ENCODE results near the gene SF3B2. TPM values are rescaled to one million over a fixed set of nuclear protein-coding genes. Genes with fewer than 3 reads are reported as not detected.

Gene SF3B2
- total RNA-seq, 1 experiment from 2014 or later: 237 TPM

DNA sequence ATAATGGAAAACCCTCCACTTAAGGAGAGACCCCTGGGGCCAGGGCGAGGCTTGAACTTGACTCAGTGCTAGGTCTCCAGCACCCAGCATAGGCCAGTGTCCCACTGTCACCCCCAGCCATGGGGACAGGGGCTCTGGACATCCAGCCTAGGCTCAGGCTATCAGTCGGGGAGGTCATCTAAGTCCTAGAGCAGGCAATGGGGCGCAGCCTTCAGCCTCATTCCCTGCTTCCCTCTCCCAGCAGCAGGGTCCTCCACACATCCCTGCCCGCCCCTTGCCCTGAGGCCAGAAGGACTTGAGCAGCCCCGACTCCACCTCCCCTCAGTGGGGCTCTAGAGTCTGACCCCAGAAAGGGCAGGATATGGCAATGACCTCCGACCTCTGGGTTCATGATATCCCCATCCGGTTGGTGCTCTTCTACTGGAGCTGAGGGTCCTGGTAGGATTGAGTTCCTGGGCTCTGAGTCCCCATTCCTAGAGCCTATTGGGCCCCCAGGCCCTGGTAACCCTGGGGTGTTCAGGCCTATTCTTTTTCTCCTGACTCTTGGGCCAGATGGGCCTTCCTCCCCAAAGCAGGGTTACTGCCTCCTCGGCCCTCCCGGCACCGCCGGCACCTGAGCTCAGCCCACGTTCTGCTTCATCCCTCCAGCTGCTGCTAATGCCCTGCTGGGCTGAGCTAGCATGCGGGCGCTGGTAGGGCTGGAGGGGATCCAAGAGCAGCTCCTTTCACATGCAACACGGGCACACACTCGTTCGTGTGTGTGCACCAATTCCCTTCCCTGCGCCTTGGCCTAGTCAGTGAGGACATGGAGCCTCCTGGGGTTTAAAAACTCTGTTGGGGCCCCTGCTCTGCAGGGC, 36.0 kb upstream of the SF3B2 start:
- H4K5ac ChIP-seq (ENCODE audit: insufficient read length, low read depth, low read length): no peak overlapping the region
- no peak overlapping the region for H2AFZ ChIP-seq (ENCODE audit: low read length)
- no peak overlapping the region for H3K4me2 ChIP-seq (ENCODE audit: insufficient read depth, insufficient read length, low read length)

More for the DNA sequence above, 36.0 kb upstream of the SF3B2 start:
- Mint-ChIP-seq H3K36me3 (ENCODE audit: insufficient read depth in 1 of 3, low read depth in 3 of 3) (no peaks in the 10 kb centered on the region; a peak in 1 of 7 replicates), H3K27me3 (ENCODE audit: low read depth) (peaks cover 5% of the 10 kb centered on the region), H3K4me1 (peaks cover 0 to 2% of the 10 kb centered on the region in 2 experiments; a peak in 1 of 4 replicates), H3K4me3 (no peak overlapping the region), H3K27ac (peak overlapping the region in 1 of 3 experiments; percentile 74; a peak in 2 of 7 replicates), H3K9me3 (no peaks in the 10 kb centered on the region)
- H3K23me2 ChIP-seq (ENCODE audit: insufficient read length, low read depth, low read length, poor library complexity, severe bottlenecking): peaks cover 8% of the 10 kb centered on the region
- no peak overlapping the region for H4K8ac ChIP-seq (replicated peaks; ENCODE audit: insufficient read length, low read depth, low read length)
- no peak overlapping the region for H3K27ac ChIP-seq (ENCODE audit: insufficient read length, low read depth, low read length)
- no peak overlapping the region for H2BK20ac ChIP-seq (ENCODE audit: low read depth, low read length, poor library complexity, severe bottlenecking)
- DNase-seq: no peak
- no peaks in the 10 kb centered on the region for H3K79me2 ChIP-seq (ENCODE audit: insufficient read depth, low read length)
- no CpG with 5 or more reads among the region's 18 CpGs for WGBS (ENCODE audit: extremely low coverage, insufficient read length, low lambda C conversion rate)
- H3K9me3 ChIP-seq (ENCODE audit: control insufficient read depth, low read depth, low read length): no peaks in the 10 kb centered on the region
- H3K56ac ChIP-seq (ENCODE audit: insufficient read length, low read depth, low read length): no peak overlapping the region
- no peak overlapping the region for H3K4ac ChIP-seq (ENCODE audit: low read depth, low read length)
- H4K20me1 ChIP-seq (ENCODE audit: control insufficient read depth, insufficient read depth, insufficient read length): no peaks in the 10 kb centered on the region
- H3K18ac ChIP-seq (ENCODE audit: insufficient read length, low read depth, low read length): no peak overlapping the region
- H2BK5ac ChIP-seq (ENCODE audit: insufficient read length, low read length): no peak overlapping the region
- no peak overlapping the region for H2AK5ac ChIP-seq (ENCODE audit: insufficient read length, low read length)
- no peaks in the 10 kb centered on the region for H3K79me1 ChIP-seq (ENCODE audit: insufficient read depth, low read depth, low read length, poor library complexity, severe bottlenecking)
- H3K23ac ChIP-seq (ENCODE audit: insufficient read length, low read depth, low read length): no peak overlapping the region
- no peak for TF ChIP-seq CTCF (conservative IDR thresholded peaks at IDR 0.05)
- no peak overlapping the region for H3K9ac ChIP-seq (ENCODE audit: extremely low read depth, insufficient read length, low read length)
- H2BK120ac ChIP-seq (ENCODE audit: low read depth, low read length, poor library complexity, severe bottlenecking): no peak overlapping the region
- no peak overlapping the region for H3T11ph ChIP-seq (ENCODE audit: low read length)
- H2BK12ac ChIP-seq (ENCODE audit: insufficient read length, low read depth, low read length): no peak overlapping the region
- peaks cover 4% of the 10 kb centered on the region; the same call in 1 of the 2 replicates for H3K27me3 ChIP-seq (ENCODE audit: insufficient read depth, low read length)
- no peak overlapping the region for H4K91ac ChIP-seq (ENCODE audit: insufficient read length, low read depth, low read length)
- H3K14ac ChIP-seq (ENCODE audit: insufficient read depth, low read length): no peak overlapping the region; the same call in 1 of the 2 replicates
- H3K4me1 ChIP-seq (ENCODE audit: insufficient read depth, low read length): no peaks in the 10 kb centered on the region
- H2BK15ac ChIP-seq (ENCODE audit: low read depth, low read length): no peak overlapping the region
